ENCODE results near the gene NCKIPSD.

The NCKIPSD gene

GRCh38 chr3:48623851-48624547, 61.7 kb downstream of the NCKIPSD start:
- no peak for ATAC-seq
- TF ChIP-seq, protein P1, sequence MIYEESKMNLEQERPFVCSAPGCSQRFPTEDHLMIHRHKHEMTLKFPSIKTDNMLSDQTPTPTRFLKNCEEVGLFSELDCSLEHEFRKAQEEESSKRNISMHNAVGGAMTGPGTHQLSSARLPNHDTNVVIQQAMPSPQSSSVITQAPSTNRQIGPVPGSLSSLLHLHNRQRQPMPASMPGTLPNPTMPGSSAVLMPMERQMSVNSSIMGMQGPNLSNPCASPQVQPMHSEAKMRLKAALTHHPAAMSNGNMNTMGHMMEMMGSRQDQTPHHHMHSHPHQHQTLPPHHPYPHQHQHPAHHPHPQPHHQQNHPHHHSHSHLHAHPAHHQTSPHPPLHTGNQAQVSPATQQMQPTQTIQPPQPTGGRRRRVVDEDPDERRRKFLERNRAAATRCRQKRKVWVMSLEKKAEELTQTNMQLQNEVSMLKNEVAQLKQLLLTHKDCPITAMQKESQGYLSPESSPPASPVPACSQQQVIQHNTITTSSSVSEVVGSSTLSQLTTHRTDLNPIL (CRISPR knock-in tag; IDR thresholded peaks at IDR 0.05; ENCODE audit: low read depth): no peak
- TF ChIP-seq, protein P2, sequence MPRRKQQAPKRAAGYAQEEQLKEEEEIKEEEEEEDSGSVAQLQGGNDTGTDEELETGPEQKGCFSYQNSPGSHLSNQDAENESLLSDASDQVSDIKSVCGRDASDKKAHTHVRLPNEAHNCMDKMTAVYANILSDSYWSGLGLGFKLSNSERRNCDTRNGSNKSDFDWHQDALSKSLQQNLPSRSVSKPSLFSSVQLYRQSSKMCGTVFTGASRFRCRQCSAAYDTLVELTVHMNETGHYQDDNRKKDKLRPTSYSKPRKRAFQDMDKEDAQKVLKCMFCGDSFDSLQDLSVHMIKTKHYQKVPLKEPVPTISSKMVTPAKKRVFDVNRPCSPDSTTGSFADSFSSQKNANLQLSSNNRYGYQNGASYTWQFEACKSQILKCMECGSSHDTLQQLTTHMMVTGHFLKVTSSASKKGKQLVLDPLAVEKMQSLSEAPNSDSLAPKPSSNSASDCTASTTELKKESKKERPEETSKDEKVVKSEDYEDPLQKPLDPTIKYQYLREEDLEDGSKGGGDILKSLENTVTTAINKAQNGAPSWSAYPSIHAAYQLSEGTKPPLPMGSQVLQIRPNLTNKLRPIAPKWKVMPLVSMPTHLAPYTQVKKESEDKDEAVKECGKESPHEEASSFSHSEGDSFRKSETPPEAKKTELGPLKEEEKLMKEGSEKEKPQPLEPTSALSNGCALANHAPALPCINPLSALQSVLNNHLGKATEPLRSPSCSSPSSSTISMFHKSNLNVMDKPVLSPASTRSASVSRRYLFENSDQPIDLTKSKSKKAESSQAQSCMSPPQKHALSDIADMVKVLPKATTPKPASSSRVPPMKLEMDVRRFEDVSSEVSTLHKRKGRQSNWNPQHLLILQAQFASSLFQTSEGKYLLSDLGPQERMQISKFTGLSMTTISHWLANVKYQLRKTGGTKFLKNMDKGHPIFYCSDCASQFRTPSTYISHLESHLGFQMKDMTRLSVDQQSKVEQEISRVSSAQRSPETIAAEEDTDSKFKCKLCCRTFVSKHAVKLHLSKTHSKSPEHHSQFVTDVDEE (CRISPR knock-in tag; IDR thresholded peaks at IDR 0.05): no peak
- no peak for TF ChIP-seq ZFP3 (CRISPR knock-in tag; IDR thresholded peaks at IDR 0.05)

Data from SK-N-SH treated with all-trans-retinoic acid at 6 μM for 48 hours (cell line).